Measurements from ENCODE around the gene TATDN2.

DNA sequence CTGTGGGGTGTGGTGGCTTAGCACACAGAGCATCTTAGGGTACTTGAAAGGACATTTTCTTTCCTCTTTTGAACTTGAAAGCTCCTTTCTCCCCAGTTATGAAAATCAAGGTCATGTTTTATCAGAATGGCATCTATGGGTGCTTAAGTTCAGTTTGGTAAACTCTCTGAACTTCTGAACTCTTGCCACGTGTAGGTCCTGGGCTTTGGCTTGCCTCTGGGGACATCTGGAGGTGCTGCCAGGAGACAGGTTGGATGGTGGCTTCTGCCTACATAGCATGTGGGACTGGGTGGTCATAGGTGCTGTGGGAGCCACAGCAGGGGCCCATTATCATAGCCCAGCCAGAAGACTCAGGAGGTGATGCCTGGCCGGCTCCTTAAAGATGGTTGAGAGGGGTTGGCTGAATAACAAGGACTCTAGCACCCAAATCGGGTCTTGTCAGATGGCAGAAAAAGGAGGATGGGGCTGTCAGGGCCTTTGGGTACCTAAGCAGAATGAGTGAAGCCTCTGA lies 28.9 kb downstream of the TATDN2 start:
- TF ChIP-seq POLR2A (IDR thresholded peaks at IDR 0.05; ENCODE audit: extremely low read depth, insufficient read length): no peak
- TF ChIP-seq, protein P1, sequence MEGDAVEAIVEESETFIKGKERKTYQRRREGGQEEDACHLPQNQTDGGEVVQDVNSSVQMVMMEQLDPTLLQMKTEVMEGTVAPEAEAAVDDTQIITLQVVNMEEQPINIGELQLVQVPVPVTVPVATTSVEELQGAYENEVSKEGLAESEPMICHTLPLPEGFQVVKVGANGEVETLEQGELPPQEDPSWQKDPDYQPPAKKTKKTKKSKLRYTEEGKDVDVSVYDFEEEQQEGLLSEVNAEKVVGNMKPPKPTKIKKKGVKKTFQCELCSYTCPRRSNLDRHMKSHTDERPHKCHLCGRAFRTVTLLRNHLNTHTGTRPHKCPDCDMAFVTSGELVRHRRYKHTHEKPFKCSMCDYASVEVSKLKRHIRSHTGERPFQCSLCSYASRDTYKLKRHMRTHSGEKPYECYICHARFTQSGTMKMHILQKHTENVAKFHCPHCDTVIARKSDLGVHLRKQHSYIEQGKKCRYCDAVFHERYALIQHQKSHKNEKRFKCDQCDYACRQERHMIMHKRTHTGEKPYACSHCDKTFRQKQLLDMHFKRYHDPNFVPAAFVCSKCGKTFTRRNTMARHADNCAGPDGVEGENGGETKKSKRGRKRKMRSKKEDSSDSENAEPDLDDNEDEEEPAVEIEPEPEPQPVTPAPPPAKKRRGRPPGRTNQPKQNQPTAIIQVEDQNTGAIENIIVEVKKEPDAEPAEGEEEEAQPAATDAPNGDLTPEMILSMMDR (IDR thresholded peaks at IDR 0.05; ENCODE audit: low read depth, low read length): no peak
- TF ChIP-seq, protein P2, sequence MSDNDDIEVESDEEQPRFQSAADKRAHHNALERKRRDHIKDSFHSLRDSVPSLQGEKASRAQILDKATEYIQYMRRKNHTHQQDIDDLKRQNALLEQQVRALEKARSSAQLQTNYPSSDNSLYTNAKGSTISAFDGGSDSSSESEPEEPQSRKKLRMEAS (IDR thresholded peaks at IDR 0.05; ENCODE audit: low read depth, low read length): no peak

Measured in NB4 (cell line).